A673 (cell line): ENCODE data around the gene THEM5. TPM values are rescaled to one million over a fixed set of nuclear protein-coding genes. Genes with fewer than 3 reads are reported as not detected.
"Not testable (repeated sequence)": the region's sequence is repeated elsewhere in the genome, so short reads cannot be mapped to it uniquely, and the experiment has no call there.

Experiments
- BruUV-seq: library from RNA; stranded (reverse); fragments of 400-500 nt; replicated peaks from 2 replicates; lab custom pipeline; 2021; lab: Mats Ljungman, UMichigan
- CTCF ChIA-PET: fragments of 300-600 bp; sonication (Branson Sonifier 250); formaldehyde crosslinking; loops from one replicate; lab custom pipeline; 2022; ENCODE audit warnings: antibody characterized with exemption; lab: Charles Lee
- POLR2A ChIA-PET: fragments of 300-600 bp; sonication (Branson Sonifier 250); formaldehyde crosslinking; loops from one replicate; lab custom pipeline; 2022; ENCODE audit warnings: antibody characterized with exemption; ENCODE audit not compliant: low non-redundant PET; lab: Charles Lee
- DNase-seq: peaks from one replicate; pipeline ENCODE4 v3.0.0-alpha.2; 2015; ENCODE audit warnings: low spot score
- H3K27ac ChIP-seq: fragments of 200-600 bp; sonication (generic); 2 replicates; pipeline ENCODE4 v1.5.1; 2016; ENCODE audit warnings: mixed run types, low read depth, mild to moderate bottlenecking, mixed read lengths, antibody characterized with exemption, low read length; ENCODE audit not compliant: poor library complexity, severe bottlenecking
- H3K27me3 ChIP-seq: fragments of 200-600 bp; sonication (generic); replicated peaks from 2 replicates; pipeline ENCODE4 v1.6.1; 2017; ENCODE audit warnings: mixed run types, low read depth, mild to moderate bottlenecking, mixed read lengths, antibody characterized with exemption, low read length; ENCODE audit not compliant: insufficient read depth, poor library complexity
- H3K36me3 ChIP-seq: fragments of 200-600 bp; sonication (generic); 2 replicates; pipeline ENCODE4 v1.6.1; 2016; ENCODE audit warnings: mixed run types, mild to moderate bottlenecking, mixed read lengths, antibody characterized with exemption, low read length; ENCODE audit not compliant: insufficient read depth, poor library complexity, severe bottlenecking
- H3K4me1 ChIP-seq: fragments of 200-600 bp; sonication (generic); 2 replicates; pipeline ENCODE4 v1.6.1; 2017; ENCODE audit warnings: mixed run types, mild to moderate bottlenecking, mixed read lengths, antibody characterized with exemption, low read length; ENCODE audit not compliant: insufficient read depth, poor library complexity, severe bottlenecking
- H3K4me3 ChIP-seq: fragments of 200-600 bp; sonication (generic); 2 replicates; pipeline ENCODE4 v1.5.1; 2016; ENCODE audit warnings: low read depth, mixed run types, mild to moderate bottlenecking, mixed read lengths, low read length; ENCODE audit not compliant: poor library complexity, severe bottlenecking
- H3K9me3 ChIP-seq: fragments of 200-600 bp; sonication (generic); 2 replicates; pipeline ENCODE4 v1.6.1; 2016; ENCODE audit warnings: mixed run types, low read depth, mild to moderate bottlenecking, mixed read lengths, antibody characterized with exemption, low read length; ENCODE audit not compliant: poor library complexity, severe bottlenecking
- CTCF ChIP-seq: fragments of 300-800, 200-600 bp; sonication (generic); conservative IDR thresholded peaks from 2 replicates; pipeline ENCODE4 v1.5.1; 2017; ENCODE audit warnings: low read depth, mild to moderate bottlenecking, antibody characterized with exemption, low read length, moderate library complexity, mixed read lengths
- EZH2 ChIP-seq: fragments of 200-600 bp; sonication (generic); IDR thresholded peaks from 2 replicates; pipeline ENCODE4 v1.6.1; 2017; ENCODE audit warnings: borderline replicate concordance, low read depth, mild to moderate bottlenecking, mixed read lengths, antibody characterized with exemption, low read length; ENCODE audit not compliant: poor library complexity, severe bottlenecking
- intact Hi-C: fragments of 100-400 bp; cut with micrococcal nuclease; formaldehyde crosslinking; loops from one replicate; pipeline ENCODE4 v1.10.0; 2022; ENCODE audit not compliant: unreplicated experiment
- total RNA-seq: library from RNA; stranded (reverse); gene quantifications from 2 replicates; pipeline ENCODE4 v1.2.3, GENCODE V29; 2021

Gene THEM5
- total RNA-seq, 1 experiment from 2014 or later: not detected

DNA sequence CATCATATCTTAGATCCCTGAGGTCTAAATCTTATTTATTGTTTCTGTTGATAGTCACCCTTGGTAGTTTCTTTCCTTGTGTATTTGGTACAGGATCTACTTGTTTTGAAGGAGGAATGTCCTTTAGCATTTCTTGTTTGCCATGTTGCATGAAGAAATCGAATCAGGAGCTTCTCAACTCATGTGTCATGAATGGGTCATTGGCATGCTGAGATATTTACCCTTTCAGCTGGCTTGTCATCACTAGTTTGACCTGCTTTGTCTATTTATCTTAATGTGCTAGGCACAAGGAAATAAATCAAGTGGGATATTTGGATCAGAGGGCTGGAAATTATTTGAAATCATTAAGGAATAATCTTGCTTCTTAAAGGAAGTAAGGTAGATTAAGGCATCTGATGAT lies 32.0 kb upstream of the THEM5 start:
- H3K27ac ChIP-seq: no peak overlapping the region
- no peaks in the 10 kb centered on the region for H3K4me1 ChIP-seq
- H3K36me3 ChIP-seq: no peaks in the 10 kb centered on the region
- no peak for DNase-seq
- no TSS peak for BruUV-seq
- intact Hi-C loops: no loop called here
- TF ChIP-seq EZH2 (no peak), CTCF (no peak)
- CTCF ChIA-PET: no interaction called here
- no peaks in the 10 kb centered on the region for H3K9me3 ChIP-seq
- H3K27me3 ChIP-seq: no peaks in the 10 kb centered on the region
- no peak overlapping the region for H3K4me3 ChIP-seq
- POLR2A ChIA-PET: no interaction called here

DNA sequence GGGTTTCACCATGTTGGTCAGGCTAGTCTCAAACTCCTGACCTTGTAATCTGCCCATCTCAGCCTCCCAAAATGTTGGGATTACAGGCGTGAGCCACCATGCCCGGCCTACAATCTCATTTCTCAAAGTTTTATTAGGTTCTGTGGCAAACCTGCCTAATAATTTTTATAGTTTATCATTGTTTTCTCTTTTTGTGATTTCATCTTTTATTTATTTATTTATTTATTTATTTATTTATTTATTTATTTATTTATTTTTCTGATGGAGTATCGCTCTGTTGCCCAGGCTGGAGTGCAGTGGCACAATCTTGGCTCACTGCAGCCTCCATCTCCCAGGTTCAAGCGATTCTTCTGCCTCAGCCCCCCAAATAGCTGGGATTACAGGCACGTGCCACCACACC lies 31.4 kb upstream of the THEM5 start:
- H3K9me3 ChIP-seq, DNase-seq, H3K27ac ChIP-seq, POLR2A ChIA-PET, H3K27me3 ChIP-seq, H3K4me3 ChIP-seq, H3K36me3 ChIP-seq, intact Hi-C loops, H3K4me1 ChIP-seq, BruUV-seq, CTCF ChIA-PET: not testable (repeated sequence)

DNA sequence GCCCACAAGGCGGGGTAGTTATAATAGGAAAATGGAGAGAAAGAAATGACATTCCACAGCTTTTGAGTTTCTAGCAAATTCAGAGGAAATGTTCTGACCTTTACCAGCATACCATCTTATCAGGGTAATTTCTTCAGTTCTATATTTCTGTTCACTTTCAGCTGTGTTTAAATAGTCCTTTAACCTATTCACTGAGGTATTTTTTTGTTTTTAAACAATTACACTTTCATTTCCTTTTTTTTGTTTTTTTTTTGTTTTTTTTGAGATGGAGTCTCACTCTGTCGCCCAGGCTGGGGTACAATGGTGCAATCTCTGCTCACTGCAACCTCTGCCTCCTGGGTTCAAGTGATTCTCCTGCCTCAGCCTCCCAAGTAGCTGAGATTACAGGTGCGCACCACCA lies 30.9 kb upstream of the THEM5 start:
- POLR2A ChIA-PET: not testable (repeated sequence)

DNA sequence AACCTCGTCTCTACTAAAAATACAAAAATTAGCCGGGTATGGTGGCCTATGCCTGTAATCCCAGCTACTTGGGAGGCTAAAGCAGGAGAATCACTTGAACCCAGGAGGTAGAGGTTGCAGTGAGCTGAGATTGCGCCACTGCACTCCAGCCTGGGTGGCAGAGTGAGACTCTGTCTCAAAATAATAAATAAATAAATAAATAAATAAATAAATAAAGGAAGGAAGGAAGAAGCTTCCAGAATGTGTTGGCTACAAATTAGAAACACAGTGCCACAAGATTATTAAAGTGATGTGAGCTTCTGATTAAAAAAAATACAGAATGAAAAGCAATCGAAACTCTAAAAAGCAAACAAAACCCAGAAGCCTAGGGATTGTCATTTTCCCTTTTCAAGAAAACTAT lies 30.4 kb upstream of the THEM5 start:
- DNase-seq, H3K4me3 ChIP-seq, H3K27me3 ChIP-seq, H3K4me1 ChIP-seq, H3K27ac ChIP-seq, H3K36me3 ChIP-seq, intact Hi-C loops, BruUV-seq, H3K9me3 ChIP-seq, CTCF ChIA-PET, POLR2A ChIA-PET: not testable (repeated sequence)

More for the DNA sequence above, 30.9 kb upstream of the THEM5 start:
- CTCF ChIA-PET, BruUV-seq, DNase-seq, H3K4me3 ChIP-seq, H3K27me3 ChIP-seq, H3K4me1 ChIP-seq, H3K27ac ChIP-seq, H3K9me3 ChIP-seq, intact Hi-C loops, H3K36me3 ChIP-seq: not testable (repeated sequence)

DNA sequence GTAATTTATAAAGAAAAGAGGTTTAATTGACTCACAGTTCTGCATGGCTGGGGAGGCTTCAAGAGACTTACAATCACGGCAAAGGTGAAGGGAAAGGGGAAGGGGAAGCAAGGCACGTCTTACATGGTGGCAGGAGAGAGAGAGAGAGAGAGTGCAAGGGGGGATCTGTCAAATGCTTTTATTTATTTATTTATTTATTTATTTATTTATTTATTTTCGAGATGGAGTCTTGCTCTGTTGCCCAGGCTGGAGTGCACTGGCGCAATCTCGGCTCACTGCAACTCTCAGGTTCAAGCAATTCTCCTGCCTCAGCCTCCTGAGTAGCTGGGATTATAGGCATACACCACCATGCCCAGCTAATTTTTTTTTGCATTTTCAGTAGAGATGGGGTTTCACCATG lies 29.4 kb upstream of the THEM5 start:
- H3K27ac ChIP-seq, H3K27me3 ChIP-seq, H3K4me1 ChIP-seq, intact Hi-C loops, H3K9me3 ChIP-seq, H3K36me3 ChIP-seq, H3K4me3 ChIP-seq, DNase-seq, BruUV-seq, CTCF ChIA-PET, POLR2A ChIA-PET: not testable (repeated sequence)
